SK-N-SH (cell line): ENCODE results near the gene SEMA4D.

Experiments
- EZH2phosphoT487 ChIP-seq: fragments of 200-600 bp; sonication (generic); IDR thresholded peaks from 2 replicates; pipeline ENCODE4 v1.6.1; 2017; ENCODE audit warnings: low read depth, mixed run types, mild to moderate bottlenecking, antibody characterized with exemption, moderate library complexity, borderline replicate concordance
- TF ChIP-seq, protein P1 (sequence below): fragments of 150-350 bp; IDR thresholded peaks from 2 replicates; pipeline ENCODE4 v1.6.1; 2017; ENCODE audit warnings: antibody characterized with exemption, low read length, low read depth, borderline replicate concordance
- TF ChIP-seq, protein P2 (sequence below): IDR thresholded peaks from 2 replicates; pipeline ENCODE4 v1.4.0; 2012; ENCODE audit warnings: low read depth, borderline replicate concordance

DNA sequence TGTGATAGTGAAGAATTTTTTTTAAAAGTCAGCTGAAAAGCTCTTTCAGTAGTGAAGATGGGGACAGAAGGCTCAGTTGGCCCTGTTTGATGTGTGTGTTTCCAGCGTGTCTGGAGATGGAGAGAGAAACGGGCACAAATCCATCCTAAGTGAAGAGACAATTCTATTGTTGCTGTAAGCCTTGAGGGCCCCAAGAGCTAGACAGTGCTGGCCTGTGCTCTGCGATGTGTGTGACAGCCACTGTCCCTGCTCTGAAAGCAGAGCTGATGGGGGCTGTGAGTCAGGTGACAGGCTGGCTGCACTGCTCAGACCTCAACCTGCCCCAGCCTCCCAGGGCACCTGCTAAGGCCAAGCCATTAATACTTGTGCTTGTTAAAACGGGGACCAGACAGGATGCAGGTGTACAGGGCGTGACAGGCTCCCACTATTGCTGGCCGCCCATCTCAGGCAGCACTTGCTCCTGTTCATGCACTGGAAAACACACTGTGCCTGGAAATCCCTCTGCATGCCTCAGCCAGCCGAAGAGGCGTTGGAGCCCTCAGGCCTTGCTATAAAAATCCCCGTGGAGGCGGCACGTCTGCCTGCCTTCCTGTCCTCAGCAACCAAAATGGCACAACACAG lies 44.6 kb upstream of the SEMA4D start:
- TF ChIP-seq, protein P1, sequence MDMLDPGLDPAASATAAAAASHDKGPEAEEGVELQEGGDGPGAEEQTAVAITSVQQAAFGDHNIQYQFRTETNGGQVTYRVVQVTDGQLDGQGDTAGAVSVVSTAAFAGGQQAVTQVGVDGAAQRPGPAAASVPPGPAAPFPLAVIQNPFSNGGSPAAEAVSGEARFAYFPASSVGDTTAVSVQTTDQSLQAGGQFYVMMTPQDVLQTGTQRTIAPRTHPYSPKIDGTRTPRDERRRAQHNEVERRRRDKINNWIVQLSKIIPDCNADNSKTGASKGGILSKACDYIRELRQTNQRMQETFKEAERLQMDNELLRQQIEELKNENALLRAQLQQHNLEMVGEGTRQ: no peak
- no peak for TF ChIP-seq EZH2phosphoT487
- TF ChIP-seq, protein P2, sequence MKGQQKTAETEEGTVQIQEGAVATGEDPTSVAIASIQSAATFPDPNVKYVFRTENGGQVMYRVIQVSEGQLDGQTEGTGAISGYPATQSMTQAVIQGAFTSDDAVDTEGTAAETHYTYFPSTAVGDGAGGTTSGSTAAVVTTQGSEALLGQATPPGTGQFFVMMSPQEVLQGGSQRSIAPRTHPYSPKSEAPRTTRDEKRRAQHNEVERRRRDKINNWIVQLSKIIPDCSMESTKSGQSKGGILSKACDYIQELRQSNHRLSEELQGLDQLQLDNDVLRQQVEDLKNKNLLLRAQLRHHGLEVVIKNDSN: no peak
